HepG2 (cell line): ENCODE measurements around the gene STUB1. TPM values are rescaled to one million over a fixed set of nuclear protein-coding genes. Genes with fewer than 3 reads are reported as not detected.

Experiments
- CENPX ChIP-seq: sonication (generic); formaldehyde crosslinking; IDR thresholded peaks from 2 replicates; pipeline ENCODE4 v1.9.0; 2021; ENCODE audit warnings: mild to moderate bottlenecking, missing genetic modification reagents, moderate library complexity
- FOSL1 ChIP-seq: sonication (generic); formaldehyde crosslinking; IDR thresholded peaks from 2 replicates; pipeline ENCODE4 v1.9.0; 2021; ENCODE audit warnings: missing genetic modification reagents, borderline replicate concordance
- FOXC1 ChIP-seq: sonication (generic); formaldehyde crosslinking; IDR thresholded peaks from 2 replicates; pipeline ENCODE4 v1.8.0; 2022; ENCODE audit warnings: mild to moderate bottlenecking, missing genetic modification reagents, borderline replicate concordance
- FOXP1 ChIP-seq, 2 experiments: fragments of 450-650 bp in 1 of 2; IDR thresholded peaks; 2 replicates each; pipeline ENCODE4 v1.6.1; 2017 to 2018; ENCODE audit warnings: antibody characterized with exemption in 1 of 2
- GTF2F1 ChIP-seq: fragments of 150-350 bp; IDR thresholded peaks from 2 replicates; pipeline ENCODE4 v1.6.1; 2014; ENCODE audit warnings: low read length
- ISL2 ChIP-seq: sonication (generic); formaldehyde crosslinking; IDR thresholded peaks from 2 replicates; pipeline ENCODE4 v1.5.0; 2020; ENCODE audit warnings: missing genetic modification reagents
- MIER2 ChIP-seq: IDR thresholded peaks from 2 replicates; pipeline ENCODE4 v1.6.1; 2016; ENCODE audit warnings: missing biosample characterization, missing genetic modification reagents
- MTA3 ChIP-seq: sonication (generic); formaldehyde crosslinking; IDR thresholded peaks from 2 replicates; pipeline ENCODE4 v1.4.0; 2020; ENCODE audit warnings: missing genetic modification reagents
- NR3C1 ChIP-seq: sonication (generic); formaldehyde crosslinking; IDR thresholded peaks from 2 replicates; pipeline ENCODE4 v1.4.0; 2020; ENCODE audit warnings: missing genetic modification reagents
- NRL ChIP-seq: sonication (generic); formaldehyde crosslinking; IDR thresholded peaks from 2 replicates; pipeline ENCODE4 v1.5.0; 2020; ENCODE audit warnings: missing genetic modification reagents, mild to moderate bottlenecking, moderate library complexity, borderline replicate concordance
- RARA ChIP-seq: IDR thresholded peaks from 2 replicates; pipeline ENCODE4 v1.6.1; 2016; ENCODE audit warnings: missing genetic modification reagents, missing compliant biosample characterization
- RBFOX2 ChIP-seq: fragments of 200-400 bp; formaldehyde crosslinking; IDR thresholded peaks from 2 replicates; pipeline ENCODE4 v1.6.1; 2017; ENCODE audit warnings: low read depth, mild to moderate bottlenecking, low read length
- SKIL ChIP-seq: sonication (generic); formaldehyde crosslinking; IDR thresholded peaks from 2 replicates; pipeline ENCODE4 v1.8.0; 2022; ENCODE audit warnings: missing genetic modification reagents, mild to moderate bottlenecking, moderate library complexity, borderline replicate concordance
- SOX5 ChIP-seq: IDR thresholded peaks from 2 replicates; pipeline ENCODE4 v1.6.1; 2016; ENCODE audit warnings: borderline replicate concordance
- ZBTB1 ChIP-seq: sonication (generic); formaldehyde crosslinking; IDR thresholded peaks from 2 replicates; pipeline ENCODE4 v1.4.0; 2020; ENCODE audit warnings: missing genetic modification reagents, borderline replicate concordance
- ZBTB20 ChIP-seq: sonication (generic); formaldehyde crosslinking; IDR thresholded peaks from 2 replicates; pipeline ENCODE4 v1.8.1; 2023; ENCODE audit warnings: missing genetic modification reagents, low read depth, mild to moderate bottlenecking, borderline replicate concordance
- ZBTB42 ChIP-seq: sonication (generic); formaldehyde crosslinking; IDR thresholded peaks from 2 replicates; pipeline ENCODE4 v1.5.0; 2020; ENCODE audit warnings: mild to moderate bottlenecking, missing genetic modification reagents
- ZFP41 ChIP-seq: sonication (generic); formaldehyde crosslinking; IDR thresholded peaks from 2 replicates; pipeline ENCODE4 v1.4.0; 2020; ENCODE audit warnings: mild to moderate bottlenecking, missing genetic modification reagents, borderline replicate concordance
- ZNF280D ChIP-seq: sonication (generic); formaldehyde crosslinking; IDR thresholded peaks from 2 replicates; pipeline ENCODE4 v1.5.1; 2020; ENCODE audit warnings: mild to moderate bottlenecking, missing genetic modification reagents
- ZNF354B ChIP-seq: sonication (generic); formaldehyde crosslinking; IDR thresholded peaks from 2 replicates; pipeline ENCODE4 v1.8.0; 2022; ENCODE audit warnings: mild to moderate bottlenecking, missing genetic modification reagents
- ZNF552 ChIP-seq: sonication (generic); formaldehyde crosslinking; IDR thresholded peaks from 2 replicates; pipeline ENCODE4 v1.9.0; 2022; ENCODE audit warnings: missing genetic modification reagents, mild to moderate bottlenecking, borderline replicate concordance
- ZNF720 ChIP-seq: sonication (generic); formaldehyde crosslinking; IDR thresholded peaks from 2 replicates; pipeline ENCODE4 v1.4.0; 2020; ENCODE audit warnings: missing genetic modification reagents
- polyA plus RNA-seq, 8 experiments: library from polyadenylated mRNA; depleted of rRNA in 3 of 8; stranded (reverse) in 7 of 8; unstranded in 1 of 8; fragments of >200 nt; fragmentation: Illumina TruSeq in 4 of 8; extraction: Trizol in 4 of 8; gene quantifications; 2 replicates each; pipeline versions ENCODE4 v1.2.1 to v1.2.3, GENCODE V29; 2011 to 2016; ENCODE audit warnings: low read depth in 4 of 8, missing spikeins in 1 of 8, mixed read lengths in 1 of 8; ENCODE audit not compliant: insufficient read depth in 1 of 8
- total RNA-seq, 5 experiments: library from RNA; depleted of rRNA; stranded (reverse); fragments of >200 nt; fragmentation: Illumina TruSeq; extraction: Trizol; gene quantifications; 2 replicates each; pipeline ENCODE4 v1.2.3, GENCODE V29; 2016; ENCODE audit warnings: low read depth in 1 of 5
- TF ChIP-seq, protein P1 (sequence below): sonication (generic); formaldehyde crosslinking; IDR thresholded peaks from 2 replicates; pipeline ENCODE4 v1.5.0; 2020; ENCODE audit warnings: missing genetic modification reagents, mild to moderate bottlenecking, borderline replicate concordance
- TF ChIP-seq, protein P2 (sequence below): sonication (generic); formaldehyde crosslinking; IDR thresholded peaks from 2 replicates; pipeline ENCODE4 v1.5.0; 2020; ENCODE audit warnings: mild to moderate bottlenecking, missing genetic modification reagents, borderline replicate concordance

Gene STUB1
- total and polyA plus RNA-seq, 2 of the 13 experiments (the other 11 are each of a cell fraction or from before 2014, with no cell fraction given), result 52.9 to 78.2 TPM

DNA sequence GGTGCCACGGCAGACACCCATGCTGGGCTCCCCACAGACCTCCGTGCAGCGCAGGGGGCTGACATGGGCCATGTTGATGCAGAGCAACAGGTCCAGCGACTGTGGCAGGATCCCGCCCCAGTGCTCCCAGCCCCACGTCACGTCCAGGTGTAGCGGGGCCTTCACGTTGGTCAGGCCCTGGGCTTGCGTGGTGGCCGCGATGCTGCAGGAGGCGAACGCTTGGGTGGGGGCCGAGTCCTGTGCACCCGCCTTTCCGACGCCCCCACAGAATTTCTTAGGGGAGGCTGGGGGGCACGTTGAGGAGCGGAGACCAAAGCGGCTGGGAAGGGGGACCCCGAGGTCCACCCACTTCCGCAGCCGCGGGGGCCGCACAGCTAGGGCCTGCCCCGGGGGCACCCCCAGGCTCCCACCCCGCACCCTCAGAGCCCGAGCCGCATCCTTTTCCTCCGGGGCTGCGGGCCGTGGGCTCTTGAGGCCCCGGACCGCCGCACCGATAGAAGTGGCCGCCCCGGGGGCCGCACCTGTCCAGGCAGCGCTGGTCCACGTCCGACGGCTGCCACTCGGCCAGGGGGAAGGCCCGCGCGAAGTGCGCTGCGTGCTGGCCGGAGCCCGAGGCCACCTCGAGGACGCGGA, 44.5 kb upstream of the STUB1 start (continued):
- TF ChIP-seq SKIL (CRISPR knock-in tag) (no peak), RARA (no peak), NR3C1 (CRISPR knock-in tag) (no peak), FOXC1 (CRISPR knock-in tag) (no peak), ZBTB1 (CRISPR knock-in tag) (no peak), ZNF280D (CRISPR knock-in tag) (no peak), ZFP41 (CRISPR knock-in tag) (no peak), ZNF354B (CRISPR knock-in tag) (no peak), MTA3 (no peak), GTF2F1 (no peak), ZNF720 (CRISPR knock-in tag) (no peak), FOXP1 (IDR thresholded peaks at IDR 0.05) (no peak), FOXP1 (CRISPR knock-in tag; IDR thresholded peaks at IDR 0.05) (no peak), ZBTB20 (CRISPR knock-in tag) (0 out of 2 replicates have a peak, but pooled peaks have one; percentile 19), NRL (no peak), RBFOX2 (no peak; the same call in 1 of the 2 replicates), ZNF552 (0 out of 2 replicates have a peak, but pooled peaks have one; percentile 73), SOX5 (no peak), FOSL1 (CRISPR knock-in tag) (no peak), MIER2 (CRISPR knock-in tag) (0 out of 2 replicates have a peak, but pooled peaks have one; percentile 1), ZBTB42 (CRISPR knock-in tag) (peak; percentile 31; the same call in 1 of the 2 replicates), CENPX (no peak), ISL2 (no peak)
- TF ChIP-seq, protein P1, sequence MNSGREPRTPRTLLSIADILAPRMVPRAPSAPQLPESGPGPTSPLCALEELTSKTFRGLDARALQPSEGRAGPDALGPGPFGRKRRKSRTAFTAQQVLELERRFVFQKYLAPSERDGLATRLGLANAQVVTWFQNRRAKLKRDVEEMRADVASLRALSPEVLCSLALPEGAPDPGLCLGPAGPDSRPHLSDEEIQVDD (CRISPR knock-in tag), result no peak
- TF ChIP-seq, protein P2, sequence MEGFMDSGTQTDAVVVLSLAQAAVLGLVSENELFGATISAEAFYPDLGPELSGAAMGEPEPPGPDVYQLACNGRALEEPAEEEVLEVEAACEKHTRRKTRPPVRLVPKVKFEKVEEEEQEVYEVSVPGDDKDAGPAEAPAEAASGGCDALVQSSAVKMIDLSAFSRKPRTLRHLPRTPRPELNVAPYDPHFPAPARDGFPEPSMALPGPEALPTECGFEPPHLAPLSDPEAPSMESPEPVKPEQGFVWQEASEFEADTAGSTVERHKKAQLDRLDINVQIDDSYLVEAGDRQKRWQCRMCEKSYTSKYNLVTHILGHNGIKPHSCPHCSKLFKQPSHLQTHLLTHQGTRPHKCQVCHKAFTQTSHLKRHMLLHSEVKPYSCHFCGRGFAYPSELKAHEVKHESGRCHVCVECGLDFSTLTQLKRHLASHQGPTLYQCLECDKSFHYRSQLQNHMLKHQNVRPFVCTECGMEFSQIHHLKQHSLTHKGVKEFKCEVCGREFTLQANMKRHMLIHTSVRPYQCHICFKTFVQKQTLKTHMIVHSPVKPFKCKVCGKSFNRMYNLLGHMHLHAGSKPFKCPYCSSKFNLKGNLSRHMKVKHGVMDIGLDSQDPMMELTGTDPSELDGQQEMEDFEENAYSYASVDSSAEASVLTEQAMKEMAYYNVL, result no peak
